OCI-LY7 (cell line): Measurements from ENCODE around the gene ANKRD11. TPM values are rescaled to one million over a fixed set of nuclear protein-coding genes. Genes with fewer than 3 reads are reported as not detected.
A peak's percentile ranks its signal among the peaks of the same experiment; 100 is the strongest.

Experiments used
- BruUV-seq: library from RNA; stranded (reverse); fragments of 400-500 nt; replicated peaks from 2 replicates; lab custom pipeline; 2021; lab: Mats Ljungman, UMichigan
- CTCF ChIA-PET: fragments of 300-600 bp; sonication (Branson Sonifier 250); formaldehyde crosslinking; loops from one replicate; lab custom pipeline; 2022; ENCODE audit warnings: antibody characterized with exemption; ENCODE audit not compliant: unreplicated experiment; lab: Charles Lee
- POLR2A ChIA-PET: fragments of 300-600 bp; sonication (Branson Sonifier 250); formaldehyde crosslinking; loops from one replicate; lab custom pipeline; 2022; ENCODE audit warnings: antibody characterized with exemption; lab: Charles Lee
- DNase-seq: peaks from one replicate; pipeline ENCODE4 v3.0.0-alpha.2; 2015; ENCODE audit warnings: low spot score
- H2AFZ ChIP-seq: fragments of 200-600 bp; sonication (generic), shearing (Covaris generic); 2 replicates; pipeline ENCODE4 v1.6.1; 2014; ENCODE audit warnings: mild to moderate bottlenecking, antibody characterized with exemption, low read length, moderate library complexity
- H3K27ac ChIP-seq: fragments of 200-600 bp; sonication (generic); 2 replicates; pipeline ENCODE4 v1.5.1; 2014; ENCODE audit warnings: mixed run types, low read depth, mild to moderate bottlenecking, moderate library complexity, low read length, inconsistent platforms; ENCODE audit not compliant: poor library complexity, severe bottlenecking
- H3K36me3 ChIP-seq: fragments of 200-600 bp; sonication (generic); 2 replicates; pipeline ENCODE4 v1.6.1; 2014; ENCODE audit warnings: mild to moderate bottlenecking, antibody characterized with exemption, low read length, moderate library complexity, mixed read lengths; ENCODE audit not compliant: insufficient read depth
- H3K4me1 ChIP-seq: fragments of 200-600 bp; sonication (generic); 2 replicates; pipeline ENCODE4 v1.5.1; 2014; ENCODE audit warnings: mild to moderate bottlenecking, low read length; ENCODE audit not compliant: insufficient read depth, poor library complexity, severe bottlenecking
- H3K4me2 ChIP-seq: fragments of 200-600 bp; sonication (generic); 2 replicates; pipeline ENCODE4 v1.6.1; 2014; ENCODE audit warnings: mild to moderate bottlenecking, low read length
- H3K4me3 ChIP-seq: fragments of 200-600 bp; sonication (generic); 2 replicates; pipeline ENCODE4 v1.5.1; 2014; ENCODE audit warnings: mild to moderate bottlenecking, low read depth, low read length; ENCODE audit not compliant: poor library complexity, severe bottlenecking
- H3K79me2 ChIP-seq: fragments of 200-600 bp; sonication (generic); 2 replicates; pipeline ENCODE4 v1.6.1; 2016; ENCODE audit warnings: low read depth, mild to moderate bottlenecking, low read length, moderate library complexity, mixed read lengths; ENCODE audit not compliant: insufficient read depth
- H3K9me2 ChIP-seq: fragments of 200-600 bp; sonication (generic); 2 replicates; pipeline ENCODE4 v1.6.1; 2016; ENCODE audit warnings: mild to moderate bottlenecking, low read length, mixed read lengths; ENCODE audit not compliant: insufficient read depth
- H3K9me3 ChIP-seq: fragments of 200-600 bp; sonication (generic); 2 replicates; pipeline ENCODE4 v1.6.1; 2014; ENCODE audit warnings: mild to moderate bottlenecking, mixed run types, low read length, mixed read lengths
- H4K20me1 ChIP-seq: fragments of 200-600 bp; sonication (generic); 2 replicates; pipeline ENCODE4 v1.6.1; 2014; ENCODE audit warnings: mild to moderate bottlenecking, antibody characterized with exemption, low read length, moderate library complexity, mixed read lengths; ENCODE audit not compliant: insufficient read depth
- EZH2phosphoT487 ChIP-seq: fragments of 200-600 bp; sonication (generic); IDR thresholded peaks from 2 replicates; pipeline ENCODE4 v1.6.1; 2018; ENCODE audit warnings: low read depth, borderline replicate concordance, mild to moderate bottlenecking, mixed run types, antibody characterized with exemption, low read length, moderate library complexity, mixed read lengths
- intact Hi-C: fragments of 100-400 bp; cut with micrococcal nuclease; formaldehyde crosslinking; loops from one replicate; pipeline ENCODE4 v1.10.0; 2022; ENCODE audit not compliant: unreplicated experiment
- total RNA-seq, 2 experiments: library from RNA; depleted of rRNA in 1 of 2; stranded (reverse); fragments of >200 nt in 1 of 2; shearing (Covaris generic) in 1 of 2; gene quantifications; 2 replicates each; pipeline ENCODE4 v1.2.3, GENCODE V29; 2014 to 2022
- TF ChIP-seq, protein P1 (sequence below): fragments of 200-600 bp; sonication (generic); conservative IDR thresholded peaks from 2 replicates; pipeline ENCODE4 v1.5.1; 2014; ENCODE audit warnings: mild to moderate bottlenecking, antibody characterized with exemption, low read length, moderate library complexity, mixed read lengths

Gene ANKRD11
- total RNA-seq, 2 experiments from 2014 or later, result 89.1 to 251 TPM

GRCh38 chr16:89361751-89362539, 128.4 kb downstream of the ANKRD11 start:
- peak overlapping the region; percentile 20 for H3K27ac ChIP-seq
- ChIA-PET POLR2A (no interaction called here), CTCF (no interaction called here)
- peak; percentile 38 for DNase-seq
- intact Hi-C loops, result no loop called here
- H3K9me2 ChIP-seq, result no peaks in the 10 kb centered on the region
- H3K79me2 ChIP-seq, result peaks cover 98% of the 10 kb centered on the region
- TF ChIP-seq, protein P1, sequence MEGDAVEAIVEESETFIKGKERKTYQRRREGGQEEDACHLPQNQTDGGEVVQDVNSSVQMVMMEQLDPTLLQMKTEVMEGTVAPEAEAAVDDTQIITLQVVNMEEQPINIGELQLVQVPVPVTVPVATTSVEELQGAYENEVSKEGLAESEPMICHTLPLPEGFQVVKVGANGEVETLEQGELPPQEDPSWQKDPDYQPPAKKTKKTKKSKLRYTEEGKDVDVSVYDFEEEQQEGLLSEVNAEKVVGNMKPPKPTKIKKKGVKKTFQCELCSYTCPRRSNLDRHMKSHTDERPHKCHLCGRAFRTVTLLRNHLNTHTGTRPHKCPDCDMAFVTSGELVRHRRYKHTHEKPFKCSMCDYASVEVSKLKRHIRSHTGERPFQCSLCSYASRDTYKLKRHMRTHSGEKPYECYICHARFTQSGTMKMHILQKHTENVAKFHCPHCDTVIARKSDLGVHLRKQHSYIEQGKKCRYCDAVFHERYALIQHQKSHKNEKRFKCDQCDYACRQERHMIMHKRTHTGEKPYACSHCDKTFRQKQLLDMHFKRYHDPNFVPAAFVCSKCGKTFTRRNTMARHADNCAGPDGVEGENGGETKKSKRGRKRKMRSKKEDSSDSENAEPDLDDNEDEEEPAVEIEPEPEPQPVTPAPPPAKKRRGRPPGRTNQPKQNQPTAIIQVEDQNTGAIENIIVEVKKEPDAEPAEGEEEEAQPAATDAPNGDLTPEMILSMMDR, result no peak
- TF ChIP-seq EZH2phosphoT487, result no peak
- H3K36me3 ChIP-seq, result peaks cover 43% of the 10 kb centered on the region
- no peak overlapping the region for H3K4me3 ChIP-seq
- no TSS peak for BruUV-seq
- H3K4me2 ChIP-seq, result peak overlapping the region; percentile 62
- H2AFZ ChIP-seq, result no peak overlapping the region
- H4K20me1 ChIP-seq, result peaks cover 51% of the 10 kb centered on the region
- no peaks in the 10 kb centered on the region for H3K9me3 ChIP-seq
- H3K4me1 ChIP-seq, result peaks cover 72% of the 10 kb centered on the region

- H2AFZ ChIP-seq, result no peak overlapping the region
- H3K27ac ChIP-seq, result peak overlapping the region; percentile 20
- peaks cover 96% of the 10 kb centered on the region for H3K79me2 ChIP-seq
- H3K9me2 ChIP-seq, result no peaks in the 10 kb centered on the region
- H3K4me2 ChIP-seq, result peak overlapping the region; percentile 62
- no TSS peak for BruUV-seq
- peaks cover 36% of the 10 kb centered on the region for H3K36me3 ChIP-seq
- ChIA-PET POLR2A (no interaction called here), CTCF (no interaction called here)
- no peaks in the 10 kb centered on the region for H3K9me3 ChIP-seq
- intact Hi-C loops, result no loop called here
- no peak overlapping the region for H3K4me3 ChIP-seq
- DNase-seq, result peak; percentile 53
- peaks cover 72% of the 10 kb centered on the region for H3K4me1 ChIP-seq
- no peak for TF ChIP-seq EZH2phosphoT487
- TF ChIP-seq, protein P1, result no peak
- peaks cover 55% of the 10 kb centered on the region for H4K20me1 ChIP-seq
Observed at GRCh38 chr16:89360760-89361435, 129.5 kb downstream of the ANKRD11 start.
